GM10266 (cell line): ENCODE data around the gene DMD.

Experiments used
- DNase-seq: peaks from one replicate; pipeline ENCODE4 v3.0.0; 2012; ENCODE audit errors: extremely low spot score
- CTCF ChIP-seq: IDR thresholded peaks from 2 replicates; pipeline ENCODE4 v1.5.1; 2012; ENCODE audit warnings: mild to moderate bottlenecking, low read depth; ENCODE audit not compliant: control insufficient read depth, insufficient read depth; ENCODE audit errors: missing control alignments

DMD gene

GRCh38 chrX:31819455-31819854 is 1391.9 kb downstream of the DMD start:
- no peak for TF ChIP-seq CTCF

GRCh38 chrX:31811106-31811505 is 1400.2 kb downstream of the DMD start:
- TF ChIP-seq CTCF: no peak
- DNase-seq: no peak

More at GRCh38 chrX:31819455-31819854, 1391.9 kb downstream of the DMD start:
- no peak for DNase-seq

DNA sequence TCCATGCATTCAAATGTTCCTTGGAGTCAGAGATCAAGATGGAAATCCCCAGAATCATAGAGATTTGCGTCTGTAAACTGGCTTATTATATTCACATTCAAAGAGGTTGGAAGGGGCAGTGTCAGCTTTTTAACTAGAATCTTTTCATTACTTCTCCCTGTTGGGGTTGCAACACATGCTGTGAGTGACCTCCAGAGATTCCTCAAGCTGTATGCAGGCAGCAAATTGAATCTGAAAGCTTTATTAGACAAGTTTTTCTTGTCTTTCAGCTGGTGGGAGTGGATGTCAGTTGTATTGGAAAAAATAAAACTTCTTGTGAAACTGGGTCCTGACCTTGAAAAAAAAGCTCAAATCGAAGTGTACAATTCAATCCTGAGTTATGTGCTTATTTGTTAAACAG is 1403.0 kb downstream of the DMD start:
- no peak for DNase-seq
- no peak for TF ChIP-seq CTCF

GRCh38 chrX:31807165-31807564 is 1404.2 kb downstream of the DMD start:
- no peak for DNase-seq
- TF ChIP-seq CTCF: no peak

GRCh38 chrX:31805781-31806180 is 1405.6 kb downstream of the DMD start:
- no peak for TF ChIP-seq CTCF
- DNase-seq: no peak

- DNase-seq: no peak
- no peak for TF ChIP-seq CTCF
Observed at GRCh38 chrX:31800219-31800618, 1411.1 kb downstream of the DMD start.

DNA sequence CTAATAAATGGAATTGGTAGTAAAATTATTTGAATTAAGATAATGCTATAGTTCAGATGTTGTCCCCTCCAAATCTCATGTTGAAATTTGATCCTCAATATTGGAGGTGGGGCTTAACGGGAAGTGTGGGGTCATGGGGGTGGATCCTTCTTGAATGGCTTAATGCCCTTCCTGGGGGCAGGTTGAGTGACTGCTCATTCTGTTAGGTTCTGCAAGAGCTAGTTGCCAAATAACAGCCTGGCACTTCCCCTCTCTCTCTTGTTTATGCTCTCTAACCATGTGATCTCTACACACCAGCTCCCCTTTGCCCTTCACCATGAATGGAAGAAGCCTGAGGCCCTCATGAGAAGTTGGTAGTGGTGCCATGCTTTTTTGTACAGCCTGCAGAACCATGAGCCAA is 1414.7 kb downstream of the DMD start:
- TF ChIP-seq CTCF: no peak
- no peak for DNase-seq
